A549 treated with AZD9567 at 1 μM for 4 hours (cell line): ENCODE data around the gene GIMAP4. TPM values are rescaled to one million over a fixed set of nuclear protein-coding genes. Genes with fewer than 3 reads are reported as not detected.

ENCODE experiments used
- total RNA-seq: library from RNA; stranded (reverse); fragments of 200-300 nt; extraction: Qiagen RNA extraction; gene quantifications from 5 replicates; pipeline ENCODE4 v1.2.3, GENCODE V29; 2022; ENCODE audit not compliant: insufficient read depth

The GIMAP4 gene
- not detected in 5 replicates for total RNA-seq

GRCh38 chr7:150567169-150567568, at the start of gene GIMAP4:
Gene GIMAP4 (plus strand): TSS chr7:150567390. CDS start chr7:150569902, 2,512 bp downstream.

Other genes with a start within 250 kb of the GIMAP4 start
- 0.09 to 0.20 TPM (median 0.09 TPM) in 3 of 5 replicates, not detected in the others for gene LRRC61, start 244.0 kb upstream of the GIMAP4 start, total RNA-seq
- gene ACTR3C, start 243.8 kb upstream of the GIMAP4 start, total RNA-seq: 0.22 TPM in 1 of 5 replicates, not detected in the others
- not detected in 5 replicates for gene RARRES2, start 225.8 kb upstream of the GIMAP4 start, total RNA-seq
- gene REPIN1, start 198.6 kb upstream of the GIMAP4 start, total RNA-seq: 47.4 to 82.7 TPM (median 82.3 TPM) in 5 replicates
- gene ZNF775, start 188.1 kb upstream of the GIMAP4 start, total RNA-seq: 2.4 to 7.2 TPM (median 5.4 TPM) in 5 replicates
- not detected in 5 replicates for gene GIMAP8, start 116.8 kb upstream of the GIMAP4 start, total RNA-seq
- gene GIMAP7, start 52.5 kb upstream of the GIMAP4 start, total RNA-seq: not detected in 5 replicates
- 0.02 TPM in 1 of 5 replicates, not detected in the others for gene GIMAP6, start 65.0 kb downstream of the GIMAP4 start, total RNA-seq
- gene GIMAP2, start 118.3 kb downstream of the GIMAP4 start, total RNA-seq: not detected in 5 replicates
- not detected in 5 replicates for gene GIMAP1, start 149.2 kb downstream of the GIMAP4 start, total RNA-seq
- gene GIMAP5, start 170.0 kb downstream of the GIMAP4 start, total RNA-seq: 0.05 TPM in 1 of 5 replicates, not detected in the others
- gene TMEM176B, start 233.0 kb downstream of the GIMAP4 start, total RNA-seq: 0.14 to 0.24 TPM in 2 of 5 replicates, not detected in the others
- 0.19 TPM in 1 of 5 replicates, not detected in the others for gene TMEM176A, start 233.4 kb downstream of the GIMAP4 start, total RNA-seq